ENCODE data around the gene MST1R.

- TF ChIP-seq, protein P1, sequence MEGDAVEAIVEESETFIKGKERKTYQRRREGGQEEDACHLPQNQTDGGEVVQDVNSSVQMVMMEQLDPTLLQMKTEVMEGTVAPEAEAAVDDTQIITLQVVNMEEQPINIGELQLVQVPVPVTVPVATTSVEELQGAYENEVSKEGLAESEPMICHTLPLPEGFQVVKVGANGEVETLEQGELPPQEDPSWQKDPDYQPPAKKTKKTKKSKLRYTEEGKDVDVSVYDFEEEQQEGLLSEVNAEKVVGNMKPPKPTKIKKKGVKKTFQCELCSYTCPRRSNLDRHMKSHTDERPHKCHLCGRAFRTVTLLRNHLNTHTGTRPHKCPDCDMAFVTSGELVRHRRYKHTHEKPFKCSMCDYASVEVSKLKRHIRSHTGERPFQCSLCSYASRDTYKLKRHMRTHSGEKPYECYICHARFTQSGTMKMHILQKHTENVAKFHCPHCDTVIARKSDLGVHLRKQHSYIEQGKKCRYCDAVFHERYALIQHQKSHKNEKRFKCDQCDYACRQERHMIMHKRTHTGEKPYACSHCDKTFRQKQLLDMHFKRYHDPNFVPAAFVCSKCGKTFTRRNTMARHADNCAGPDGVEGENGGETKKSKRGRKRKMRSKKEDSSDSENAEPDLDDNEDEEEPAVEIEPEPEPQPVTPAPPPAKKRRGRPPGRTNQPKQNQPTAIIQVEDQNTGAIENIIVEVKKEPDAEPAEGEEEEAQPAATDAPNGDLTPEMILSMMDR (conservative IDR thresholded peaks at IDR 0.05), result no peak
- TF ChIP-seq ZFX (IDR thresholded peaks at IDR 0.05), result no peak
Measured at GRCh38 chr3:49911124-49911420, 7.4 kb upstream of the MST1R start.

All from C4-2B (cell line).